PC-3 (cell line): ENCODE results near the gene HIPK3.
"Not testable (repeated sequence)": the region's sequence is repeated elsewhere in the genome, so short reads cannot be mapped to it uniquely, and the experiment has no call there.

Experiments
- EZH2 ChIP-seq: fragments of 300-600 bp; sonication (generic); IDR thresholded peaks from one replicate; pipeline ENCODE4 v1.6.1; 2017; ENCODE audit warnings: antibody characterized with exemption, mild to moderate bottlenecking, low read length; ENCODE audit not compliant: unreplicated experiment
- TF ChIP-seq, protein P1 (sequence below): fragments of 300-600 bp; sonication (generic); conservative IDR thresholded peaks from 2 replicates; pipeline ENCODE4 v1.5.1; 2017; ENCODE audit warnings: antibody characterized with exemption, low read depth, mild to moderate bottlenecking, low read length

DNA sequence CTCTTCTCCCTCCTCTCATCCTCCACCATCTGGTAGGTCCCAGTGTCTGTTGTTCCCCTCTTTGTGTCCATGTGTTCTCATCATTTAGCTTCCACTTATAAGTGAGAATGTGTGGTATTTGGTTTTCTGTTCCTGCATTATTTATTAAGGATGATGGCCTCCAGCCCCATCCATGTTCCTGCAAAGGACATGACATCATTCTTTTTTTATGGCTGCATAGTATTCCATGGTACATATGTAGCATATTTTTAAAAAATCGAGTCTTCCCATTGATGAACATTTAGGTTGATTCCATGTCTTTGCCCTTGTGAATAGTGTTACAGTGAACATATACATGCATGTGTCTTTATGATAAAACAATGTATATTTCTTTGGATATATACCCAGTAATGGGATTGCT, 4.2 kb downstream of the HIPK3 start:
- TF ChIP-seq, protein P1, sequence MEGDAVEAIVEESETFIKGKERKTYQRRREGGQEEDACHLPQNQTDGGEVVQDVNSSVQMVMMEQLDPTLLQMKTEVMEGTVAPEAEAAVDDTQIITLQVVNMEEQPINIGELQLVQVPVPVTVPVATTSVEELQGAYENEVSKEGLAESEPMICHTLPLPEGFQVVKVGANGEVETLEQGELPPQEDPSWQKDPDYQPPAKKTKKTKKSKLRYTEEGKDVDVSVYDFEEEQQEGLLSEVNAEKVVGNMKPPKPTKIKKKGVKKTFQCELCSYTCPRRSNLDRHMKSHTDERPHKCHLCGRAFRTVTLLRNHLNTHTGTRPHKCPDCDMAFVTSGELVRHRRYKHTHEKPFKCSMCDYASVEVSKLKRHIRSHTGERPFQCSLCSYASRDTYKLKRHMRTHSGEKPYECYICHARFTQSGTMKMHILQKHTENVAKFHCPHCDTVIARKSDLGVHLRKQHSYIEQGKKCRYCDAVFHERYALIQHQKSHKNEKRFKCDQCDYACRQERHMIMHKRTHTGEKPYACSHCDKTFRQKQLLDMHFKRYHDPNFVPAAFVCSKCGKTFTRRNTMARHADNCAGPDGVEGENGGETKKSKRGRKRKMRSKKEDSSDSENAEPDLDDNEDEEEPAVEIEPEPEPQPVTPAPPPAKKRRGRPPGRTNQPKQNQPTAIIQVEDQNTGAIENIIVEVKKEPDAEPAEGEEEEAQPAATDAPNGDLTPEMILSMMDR: not testable (repeated sequence)
- TF ChIP-seq EZH2: not testable (repeated sequence)
